ENCODE results near the gene GCFC2. TPM values are rescaled to one million over a fixed set of nuclear protein-coding genes. Genes with fewer than 3 reads are reported as not detected.
"Not testable (repeated sequence)": the region's sequence is repeated elsewhere in the genome, so short reads cannot be mapped to it uniquely, and the experiment has no call there.

Gene GCFC2
- total and polyA plus RNA-seq, 8 donors: 9.3 to 112 (median 18.5) TPM

GRCh38 chr2:75703589-75704287 is 7.0 kb downstream of the GCFC2 start:
- no peak for DNase-seq
- TF ChIP-seq EP300 (IDR thresholded peaks at IDR 0.05): no peak
- TF ChIP-seq, protein P1, sequence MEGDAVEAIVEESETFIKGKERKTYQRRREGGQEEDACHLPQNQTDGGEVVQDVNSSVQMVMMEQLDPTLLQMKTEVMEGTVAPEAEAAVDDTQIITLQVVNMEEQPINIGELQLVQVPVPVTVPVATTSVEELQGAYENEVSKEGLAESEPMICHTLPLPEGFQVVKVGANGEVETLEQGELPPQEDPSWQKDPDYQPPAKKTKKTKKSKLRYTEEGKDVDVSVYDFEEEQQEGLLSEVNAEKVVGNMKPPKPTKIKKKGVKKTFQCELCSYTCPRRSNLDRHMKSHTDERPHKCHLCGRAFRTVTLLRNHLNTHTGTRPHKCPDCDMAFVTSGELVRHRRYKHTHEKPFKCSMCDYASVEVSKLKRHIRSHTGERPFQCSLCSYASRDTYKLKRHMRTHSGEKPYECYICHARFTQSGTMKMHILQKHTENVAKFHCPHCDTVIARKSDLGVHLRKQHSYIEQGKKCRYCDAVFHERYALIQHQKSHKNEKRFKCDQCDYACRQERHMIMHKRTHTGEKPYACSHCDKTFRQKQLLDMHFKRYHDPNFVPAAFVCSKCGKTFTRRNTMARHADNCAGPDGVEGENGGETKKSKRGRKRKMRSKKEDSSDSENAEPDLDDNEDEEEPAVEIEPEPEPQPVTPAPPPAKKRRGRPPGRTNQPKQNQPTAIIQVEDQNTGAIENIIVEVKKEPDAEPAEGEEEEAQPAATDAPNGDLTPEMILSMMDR (IDR thresholded peaks at IDR 0.05): no peak
- no peaks in the 10 kb centered on the region for H3K9me3 ChIP-seq
- peaks cover 17 to 75% (median 72%) of the 10 kb centered on the region in 4 donors for H3K36me3 ChIP-seq
- peaks cover 2 to 19% (median 9%) of the 10 kb centered on the region in 4 donors for H3K4me1 ChIP-seq
- no peaks in the 10 kb centered on the region for H3K27me3 ChIP-seq
- intact Hi-C loops (cut with DNase I; ENCODE audit: low total_unique reads): no loop called here
- 85 to 94% (median 90%) methylated on average over 4 of the region's 4 CpGs for WGBS, 5 donors
- no peak overlapping the region for H3K27ac ChIP-seq
- no peak overlapping the region for H3K4me3 ChIP-seq

- Histone ChIP-seq H3K4me3 (no peak overlapping the region), H3K9me3 (no peaks in the 10 kb centered on the region), H3K27ac (no peak overlapping the region), H3K36me3 (peaks cover 19 to 87% (median 83%) of the 10 kb centered on the region in 4 donors), H3K27me3 (no peaks in the 10 kb centered on the region), H3K4me1 (peaks cover 0 to 7% (median 2%) of the 10 kb centered on the region in 4 donors)
- WGBS, 5 donors: 94 to 98% (median 96%) methylated on average over 4 of the region's 4 CpGs
- intact Hi-C loops (cut with DNase I; ENCODE audit: low total_unique reads): no loop called here
- no peak for DNase-seq
- TF ChIP-seq POLR2A (IDR thresholded peaks at IDR 0.05) (no peak), EP300 (IDR thresholded peaks at IDR 0.05) (no peak), POLR2AphosphoS5 (IDR thresholded peaks at IDR 0.05) (no peak)
- TF ChIP-seq, protein P1 (IDR thresholded peaks at IDR 0.05): no peak
Observed at GRCh38 chr2:75702593-75702992, 8.1 kb downstream of the GCFC2 start.

DNA sequence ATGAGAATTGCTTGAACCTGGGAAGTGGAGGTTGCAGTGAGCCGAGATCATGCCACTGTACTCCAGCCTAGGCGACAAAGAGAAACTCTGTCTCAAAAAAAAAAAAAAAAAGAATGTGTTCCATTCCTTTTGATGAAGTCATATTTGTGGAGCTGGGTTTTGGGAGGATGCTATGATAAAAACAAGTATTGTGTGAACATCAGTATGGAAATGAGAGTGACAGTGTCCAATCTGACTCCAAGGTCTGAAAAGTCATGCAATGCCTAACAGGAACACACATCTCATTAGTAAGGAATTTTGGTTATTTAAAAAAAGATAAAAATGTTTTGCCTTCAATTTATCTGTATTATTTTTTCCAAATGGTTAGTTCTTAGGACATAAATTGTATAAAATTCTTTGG is 11.8 kb downstream of the GCFC2 start:
- Histone ChIP-seq H3K27me3 (no peaks in the 10 kb centered on the region), H3K4me3 (no peak overlapping the region), H3K36me3 (peaks cover 12 to 98% (median 93%) of the 10 kb centered on the region in 4 donors), H3K27ac (no peak overlapping the region), H3K4me1 (no peaks in the 10 kb centered on the region), H3K9me3 (no peaks in the 10 kb centered on the region)
- TF ChIP-seq, protein P1 (IDR thresholded peaks at IDR 0.05): no peak
- TF ChIP-seq POLR2AphosphoS5 (IDR thresholded peaks at IDR 0.05): no peak
- TF ChIP-seq EP300 (IDR thresholded peaks at IDR 0.05): no peak
- TF ChIP-seq POLR2A (IDR thresholded peaks at IDR 0.05): no peak
- WGBS, 5 donors: 74 to 97% (median 94%) methylated on average over 2 of the region's 2 CpGs
- intact Hi-C loops (cut with DNase I; ENCODE audit: low total_unique reads): no loop called here
- DNase-seq: no peak

DNA sequence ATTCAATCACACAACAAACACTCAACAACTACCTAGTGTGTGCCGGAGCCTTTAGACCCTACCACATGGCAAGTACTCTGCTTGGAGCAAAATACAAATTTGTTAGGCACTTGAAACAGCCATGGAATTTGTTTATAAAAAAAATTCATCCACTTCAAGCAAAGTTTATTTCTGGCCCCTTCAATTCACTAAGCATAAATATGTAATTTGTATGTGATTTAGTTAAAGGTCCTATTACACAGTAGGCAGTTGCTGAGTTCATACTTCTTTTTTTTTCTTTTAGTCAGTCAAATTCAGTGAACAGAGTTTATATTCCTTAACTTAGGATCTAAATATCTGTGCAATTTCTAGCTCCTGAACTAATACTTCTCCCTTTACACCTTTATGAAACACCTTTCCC is 22.5 kb downstream of the GCFC2 start:
- Histone ChIP-seq H3K36me3 (peaks cover 14 to 98% (median 84%) of the 10 kb centered on the region in 4 donors), H3K27ac (no peak overlapping the region), H3K9me3 (no peaks in the 10 kb centered on the region), H3K4me1 (no peaks in the 10 kb centered on the region), H3K27me3 (no peaks in the 10 kb centered on the region), H3K4me3 (no peak overlapping the region)
- TF ChIP-seq, protein P1 (IDR thresholded peaks at IDR 0.05): no peak
- 76 to 100% (median 90%) methylated on average over 1 of the region's 1 CpG for WGBS, 5 donors
- no peak for DNase-seq
- intact Hi-C loops (cut with DNase I; ENCODE audit: low total_unique reads): no loop called here

GRCh38 chr2:75683430-75683829 is 27.3 kb downstream of the GCFC2 start:
- H3K9me3 ChIP-seq; H3K27me3 ChIP-seq; DNase-seq; intact Hi-C loops (cut with DNase I; ENCODE audit: low total_unique reads); H3K27ac ChIP-seq; H3K4me1 ChIP-seq; H3K4me3 ChIP-seq: not testable (repeated sequence)
- peaks cover 14 to 96% (median 76%) of the 10 kb centered on the region in 4 donors for H3K36me3 ChIP-seq
- 89 to 99% (median 97%) methylated on average over 5 of the region's 5 CpGs for WGBS, 5 donors

Data from stomach (tissue), 9 donors.